Stimulated activated CD4-positive, alpha-beta T cell treated with anti-CD3 and anti-CD28 coated beads, TNF-alpha, amount 100 ng/mL, for 24 hours (primary cell): ENCODE data around the gene CRACR2A.

Experiments
- DNase-seq, 3 experiments: peaks; one replicate each; pipeline ENCODE4 v3.0.0-alpha.2; 2020; ENCODE audit warnings: low read depth in 3 of 3

Gene CRACR2A

GRCh38 chr12:3684449-3685051 lies 68.4 kb downstream of the CRACR2A start:
- no peak for DNase-seq

- DNase-seq: no peak
Measured at GRCh38 chr12:3683670-3684069, 69.2 kb downstream of the CRACR2A start.

- no peak for DNase-seq
Measured at GRCh38 chr12:3681595-3682061, 71.3 kb downstream of the CRACR2A start.

- DNase-seq: no peak
Measured at GRCh38 chr12:3680919-3681594, 71.9 kb downstream of the CRACR2A start.

GRCh38 chr12:3679831-3680230 lies 73.1 kb downstream of the CRACR2A start:
- DNase-seq: no peak

- no peak for DNase-seq
Measured at GRCh38 chr12:3677609-3678008, 75.3 kb downstream of the CRACR2A start.

GRCh38 chr12:3673981-3674708 lies 78.8 kb downstream of the CRACR2A start:
- no peak for DNase-seq

- no peak for DNase-seq
Measured at GRCh38 chr12:3672113-3672509, 80.8 kb downstream of the CRACR2A start.

- no peak for DNase-seq
Measured at GRCh38 chr12:3671330-3672112, 81.4 kb downstream of the CRACR2A start.

- no peak for DNase-seq
Measured at GRCh38 chr12:3670083-3670620, 82.8 kb downstream of the CRACR2A start.

GRCh38 chr12:3669594-3669993 lies 83.3 kb downstream of the CRACR2A start:
- DNase-seq: no peak

- DNase-seq: no peak
Measured at GRCh38 chr12:3668479-3669165, 84.3 kb downstream of the CRACR2A start.

- no peak for DNase-seq
Measured at GRCh38 chr12:3667485-3667884, 85.4 kb downstream of the CRACR2A start.

- DNase-seq: no peak
Measured at GRCh38 chr12:3666441-3666840, 86.5 kb downstream of the CRACR2A start.

GRCh38 chr12:3662521-3662921 lies 90.4 kb downstream of the CRACR2A start:
- DNase-seq: no peak

- DNase-seq: no peak
Measured at GRCh38 chr12:3661028-3661427, 91.9 kb downstream of the CRACR2A start.

- peak in 1 of 3 experiments; percentile 11 for DNase-seq
Measured at GRCh38 chr12:3658327-3659163, 94.4 kb downstream of the CRACR2A start.

- no peak for DNase-seq
Measured at GRCh38 chr12:3656946-3657622, 95.8 kb downstream of the CRACR2A start.

GRCh38 chr12:3655328-3655900 lies 97.5 kb downstream of the CRACR2A start:
- DNase-seq: peak in 1 of 3 experiments; percentile 7
